Endothelial cell of umbilical vein (primary cell): ENCODE measurements around the gene SCN1B. TPM values are rescaled to one million over a fixed set of nuclear protein-coding genes. Genes with fewer than 3 reads are reported as not detected.

Experiments used
- BruUV-seq: library from RNA; stranded (reverse); fragments of 400-500 nt; replicated peaks from 2 replicates; lab custom pipeline; 2021; lab: Mats Ljungman, UMichigan
- CTCF ChIA-PET: fragments of 300-600, 350-600 bp; sonication (Branson Sonifier 250); formaldehyde crosslinking; loops from one replicate; lab custom pipeline; 2021; ENCODE audit warnings: antibody characterized with exemption, inconsistent platforms; lab: Charles Lee
- POLR2A ChIA-PET: fragments of 300-600, 350-600 bp; sonication (Branson Sonifier 250); formaldehyde crosslinking; loops from one replicate; lab custom pipeline; 2021; ENCODE audit warnings: antibody characterized with exemption, inconsistent platforms; lab: Charles Lee
- DNase-seq: peaks from one replicate; pipeline ENCODE4 v3.0.0-alpha.2; 2011; ENCODE audit warnings: low read depth, low spot score
- FAIRE-seq: peaks from 2 replicates; lab custom pipeline; 2011; peaks lifted over from hg19 to GRCh38; lab: Jason Lieb, UNC
- H2AFZ ChIP-seq: 2 replicates; pipeline ENCODE4 v1.6.0; 2012; ENCODE audit warnings: low read depth, low read length, control low read depth, inconsistent platforms
- H3K27ac ChIP-seq: 2 replicates; pipeline ENCODE4 v1.5.1; 2011; ENCODE audit warnings: low read depth, mild to moderate bottlenecking, control low read depth, low read length, moderate library complexity; ENCODE audit not compliant: insufficient read depth
- H3K27me3 ChIP-seq, 2 experiments: 2 replicates each; pipeline versions ENCODE4 v1.6.0 to v1.6.1; 2011; ENCODE audit warnings: low read length in 2 of 2, mixed read lengths in 1 of 2; ENCODE audit not compliant: control insufficient read depth in 2 of 2, insufficient read depth in 2 of 2
- H3K36me3 ChIP-seq, 2 experiments: 2 replicates in 1 of 2; 3 replicates in 1 of 2; pipeline ENCODE4 v1.5.1; 2011; ENCODE audit warnings: low read length in 2 of 2, mild to moderate bottlenecking in 1 of 2, moderate library complexity in 1 of 2; ENCODE audit not compliant: control insufficient read depth in 2 of 2, insufficient read depth in 2 of 2; ENCODE audit errors: extremely low read depth in 1 of 2
- H3K4me1 ChIP-seq: 3 replicates; pipeline ENCODE4 v1.5.1; 2011; ENCODE audit warnings: mild to moderate bottlenecking, low read length; ENCODE audit not compliant: control insufficient read depth, insufficient read depth; ENCODE audit errors: extremely low read depth
- H3K4me2 ChIP-seq: 2 replicates; pipeline ENCODE4 v1.6.1; 2011; ENCODE audit warnings: low read length, control low read depth, mixed read lengths; ENCODE audit not compliant: insufficient read depth
- H3K4me3 ChIP-seq, 3 experiments: fragments of 200-600 bp in 1 of 3; sonication (generic), shearing (Covaris generic) in 1 of 3; replicated peaks in 1 of 3; 2 replicates each; pipeline ENCODE4 v1.5.1; 2011 to 2016; ENCODE audit warnings: control low read depth in 3 of 3, low read length in 3 of 3, mild to moderate bottlenecking in 2 of 3, inconsistent platforms in 1 of 3, low read depth in 1 of 3, moderate library complexity in 1 of 3; ENCODE audit not compliant: insufficient read depth in 1 of 3
- H3K79me2 ChIP-seq: 2 replicates; pipeline ENCODE4 v1.6.0; 2012; ENCODE audit warnings: low read length, inconsistent platforms; ENCODE audit not compliant: control insufficient read depth, insufficient read depth
- H3K9ac ChIP-seq: replicated peaks from 2 replicates; pipeline ENCODE3; 2011; ENCODE audit warnings: low read length, control low read depth; ENCODE audit not compliant: insufficient read depth; ENCODE audit errors: extremely low read depth
- H3K9me1 ChIP-seq: replicated peaks from 3 replicates; pipeline ENCODE4 v1.6.0; 2011; ENCODE audit warnings: mild to moderate bottlenecking, low read length; ENCODE audit not compliant: control insufficient read depth, insufficient read depth; ENCODE audit errors: extremely low read depth
- H3K9me3 ChIP-seq: replicated peaks from 2 replicates; pipeline ENCODE4 v1.5.1; 2012; ENCODE audit warnings: low read length, inconsistent platforms; ENCODE audit not compliant: control insufficient read depth, insufficient read depth
- H4K20me1 ChIP-seq: replicated peaks from 2 replicates; pipeline ENCODE3; 2011; ENCODE audit warnings: mild to moderate bottlenecking, low read length; ENCODE audit not compliant: control insufficient read depth, insufficient read depth; ENCODE audit errors: extremely low read depth
- CTCF ChIP-seq, 2 donors: IDR thresholded peaks; 1 replicate in 1 of 2; 2 replicates in 1 of 2; pipeline ENCODE4 v1.5.1; 2011; ENCODE audit warnings: low read length in 2 of 2, mild to moderate bottlenecking in 2 of 2, moderate library complexity in 2 of 2, control low read depth in 1 of 2, inconsistent platforms in 1 of 2, low read depth in 1 of 2; ENCODE audit not compliant: insufficient read depth in 1 of 2; ENCODE audit errors: extremely low read depth in 1 of 2
- EZH2 ChIP-seq: IDR thresholded peaks from 2 replicates; pipeline ENCODE4 v1.6.1; 2012; ENCODE audit warnings: borderline replicate concordance, low read depth, mild to moderate bottlenecking, moderate library complexity, low read length, inconsistent platforms; ENCODE audit not compliant: severe bottlenecking
- JUN ChIP-seq: IDR thresholded peaks from 2 replicates; pipeline ENCODE4 v1.6.1; 2011; ENCODE audit warnings: borderline replicate concordance, low read depth; ENCODE audit not compliant: insufficient read length, insufficient read depth
- dilution Hi-C: fragments of 300-500 bp; cut with MboI; formaldehyde crosslinking; loops from one replicate; pipeline ENCODE4 v1.15.0; 2019; ENCODE audit warnings: low sequenced_read_pairs; ENCODE audit not compliant: extremely low pct_ligation_motif_present
- intact Hi-C: fragments of 100-400 bp; cut with micrococcal nuclease; formaldehyde crosslinking; loops from one replicate; pipeline ENCODE4 v1.10.0; 2022
- polyA plus RNA-seq, 4 experiments: library from polyadenylated mRNA; depleted of rRNA in 3 of 4; stranded (reverse) in 3 of 4; unstranded in 1 of 4; fragments of >200 nt; gene quantifications; 2 replicates each; pipeline versions ENCODE4 v1.2.1 to v1.2.3, GENCODE V29; 2011 to 2012; ENCODE audit warnings: missing spikeins in 1 of 4
- total RNA-seq: library from RNA; stranded (reverse); gene quantifications from 2 replicates; pipeline ENCODE4 v1.2.3, GENCODE V29; 2021

SCN1B gene
- total and polyA plus RNA-seq, 2 donors (not counting 3 experiments of a cell fraction or from before 2014, with no cell fraction given) = 11.2 to 14.2 TPM

GRCh38 chr19:35044317-35045117 lies 14.2 kb downstream of the SCN1B start:
- Histone ChIP-seq H3K9ac (no peak overlapping the region), H3K9me1 (no peaks in the 10 kb centered on the region), H2AFZ (no peak overlapping the region), H3K36me3 (no peaks in the 10 kb centered on the region), H3K4me2 (no peak overlapping the region), H3K9me3 (no peaks in the 10 kb centered on the region), H3K4me3 (no peak overlapping the region), H3K4me1 (peaks cover 11% of the 10 kb centered on the region), H3K27me3 (no peaks in the 10 kb centered on the region), H3K27ac (no peak overlapping the region), H3K79me2 (no peaks in the 10 kb centered on the region), H4K20me1 (no peaks in the 10 kb centered on the region)
- TF ChIP-seq EZH2 = no peak
- TF ChIP-seq CTCF (IDR thresholded peaks at IDR 0.05; ENCODE audit: extremely low read depth in 1 of 2, insufficient read depth in 1 of 2, low read depth in 1 of 2, low read length in 2 of 2) = peak; percentile 96 to 97
- no peak for TF ChIP-seq JUN
- peak; percentile 78 for FAIRE-seq
- dilution Hi-C loops = no loop called here
- intact Hi-C loops = loop anchor here (1.0 kb wide), 3 partner anchors 46 to 91 kb away; partner anchors contain the start of gene LGI4
- POLR2A ChIA-PET = interaction anchor here (0.6 kb wide), 1 partner anchor 14 kb away, joined by 3 read pairs; no protein-coding TSS in a partner anchor
- CTCF ChIA-PET = interaction anchor here (0.7 to 3.2 kb wide), 40 partner anchors 10 to 252 kb away, joined by 3 to 35 read pairs (median 4); partner anchors contain the start of genes FXYD5, LGI4, ZNF30 and ZNF792
- BruUV-seq = no TSS peak
- peak; percentile 65 for DNase-seq
